HL-60 (cell line): ENCODE results near the gene FARS2.

Source experiments
- CTCF ChIP-seq: IDR thresholded peaks from one replicate; pipeline ENCODE4 v1.5.1; 2011; ENCODE audit warnings: low read length, control low read depth, inconsistent platforms; ENCODE audit not compliant: insufficient read depth
- GABPA ChIP-seq: IDR thresholded peaks from 2 replicates; pipeline ENCODE4 v1.6.1; 2012; ENCODE audit warnings: low read depth
- TF ChIP-seq, protein P1 (sequence below): IDR thresholded peaks from 2 replicates; pipeline ENCODE4 v1.6.1; 2012; ENCODE audit warnings: low read depth; ENCODE audit not compliant: insufficient replicate concordance

DNA sequence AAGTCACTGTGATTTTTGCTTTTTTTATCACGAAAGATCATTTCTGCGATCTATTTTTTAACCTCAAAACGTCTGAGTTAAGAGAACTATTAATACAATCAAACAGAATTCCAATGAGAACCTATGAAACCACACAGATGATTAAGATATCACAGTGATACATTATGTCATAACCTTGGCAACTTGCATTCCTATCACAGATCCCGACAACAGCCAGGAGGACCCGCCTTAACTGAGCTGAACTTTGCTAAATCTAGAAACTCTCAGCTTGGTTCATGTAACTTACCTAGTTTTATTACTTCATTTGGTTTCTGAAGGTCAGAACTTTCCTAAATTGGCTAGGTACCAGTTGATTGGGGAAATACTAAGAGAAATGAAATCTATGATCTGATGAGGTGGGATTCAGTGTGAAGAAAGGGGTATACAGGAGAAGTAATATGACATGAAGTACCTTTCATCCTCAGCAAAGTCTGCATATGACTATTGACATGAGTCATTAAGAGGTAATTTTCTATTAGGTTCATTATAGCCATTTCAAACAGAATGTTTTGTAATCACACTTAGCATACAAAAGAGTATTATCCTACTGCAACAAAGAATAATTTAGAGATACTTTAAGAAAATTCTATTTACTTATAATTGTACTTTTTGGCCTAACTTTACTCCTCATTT is 11.7 kb upstream of the FARS2 start:
- TF ChIP-seq, protein P1, sequence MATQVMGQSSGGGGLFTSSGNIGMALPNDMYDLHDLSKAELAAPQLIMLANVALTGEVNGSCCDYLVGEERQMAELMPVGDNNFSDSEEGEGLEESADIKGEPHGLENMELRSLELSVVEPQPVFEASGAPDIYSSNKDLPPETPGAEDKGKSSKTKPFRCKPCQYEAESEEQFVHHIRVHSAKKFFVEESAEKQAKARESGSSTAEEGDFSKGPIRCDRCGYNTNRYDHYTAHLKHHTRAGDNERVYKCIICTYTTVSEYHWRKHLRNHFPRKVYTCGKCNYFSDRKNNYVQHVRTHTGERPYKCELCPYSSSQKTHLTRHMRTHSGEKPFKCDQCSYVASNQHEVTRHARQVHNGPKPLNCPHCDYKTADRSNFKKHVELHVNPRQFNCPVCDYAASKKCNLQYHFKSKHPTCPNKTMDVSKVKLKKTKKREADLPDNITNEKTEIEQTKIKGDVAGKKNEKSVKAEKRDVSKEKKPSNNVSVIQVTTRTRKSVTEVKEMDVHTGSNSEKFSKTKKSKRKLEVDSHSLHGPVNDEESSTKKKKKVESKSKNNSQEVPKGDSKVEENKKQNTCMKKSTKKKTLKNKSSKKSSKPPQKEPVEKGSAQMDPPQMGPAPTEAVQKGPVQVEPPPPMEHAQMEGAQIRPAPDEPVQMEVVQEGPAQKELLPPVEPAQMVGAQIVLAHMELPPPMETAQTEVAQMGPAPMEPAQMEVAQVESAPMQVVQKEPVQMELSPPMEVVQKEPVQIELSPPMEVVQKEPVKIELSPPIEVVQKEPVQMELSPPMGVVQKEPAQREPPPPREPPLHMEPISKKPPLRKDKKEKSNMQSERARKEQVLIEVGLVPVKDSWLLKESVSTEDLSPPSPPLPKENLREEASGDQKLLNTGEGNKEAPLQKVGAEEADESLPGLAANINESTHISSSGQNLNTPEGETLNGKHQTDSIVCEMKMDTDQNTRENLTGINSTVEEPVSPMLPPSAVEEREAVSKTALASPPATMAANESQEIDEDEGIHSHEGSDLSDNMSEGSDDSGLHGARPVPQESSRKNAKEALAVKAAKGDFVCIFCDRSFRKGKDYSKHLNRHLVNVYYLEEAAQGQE = no peak
- TF ChIP-seq CTCF (no peak), GABPA (no peak)
